Measurements from ENCODE around the gene ZNF91.

The ZNF91 gene

GRCh38 chr19:23393121-23393520, 2.1 kb downstream of the ZNF91 start:
- TF ChIP-seq SIN3A (IDR thresholded peaks at IDR 0.05; ENCODE audit: borderline replicate concordance, insufficient read depth, low read length): no peak
- no peak for TF ChIP-seq FOXP2 (optimal IDR thresholded peaks at IDR 0.05; ENCODE audit: borderline replicate concordance, extremely low read depth, extremely low read length, insufficient read depth)
- TF ChIP-seq, protein P1, sequence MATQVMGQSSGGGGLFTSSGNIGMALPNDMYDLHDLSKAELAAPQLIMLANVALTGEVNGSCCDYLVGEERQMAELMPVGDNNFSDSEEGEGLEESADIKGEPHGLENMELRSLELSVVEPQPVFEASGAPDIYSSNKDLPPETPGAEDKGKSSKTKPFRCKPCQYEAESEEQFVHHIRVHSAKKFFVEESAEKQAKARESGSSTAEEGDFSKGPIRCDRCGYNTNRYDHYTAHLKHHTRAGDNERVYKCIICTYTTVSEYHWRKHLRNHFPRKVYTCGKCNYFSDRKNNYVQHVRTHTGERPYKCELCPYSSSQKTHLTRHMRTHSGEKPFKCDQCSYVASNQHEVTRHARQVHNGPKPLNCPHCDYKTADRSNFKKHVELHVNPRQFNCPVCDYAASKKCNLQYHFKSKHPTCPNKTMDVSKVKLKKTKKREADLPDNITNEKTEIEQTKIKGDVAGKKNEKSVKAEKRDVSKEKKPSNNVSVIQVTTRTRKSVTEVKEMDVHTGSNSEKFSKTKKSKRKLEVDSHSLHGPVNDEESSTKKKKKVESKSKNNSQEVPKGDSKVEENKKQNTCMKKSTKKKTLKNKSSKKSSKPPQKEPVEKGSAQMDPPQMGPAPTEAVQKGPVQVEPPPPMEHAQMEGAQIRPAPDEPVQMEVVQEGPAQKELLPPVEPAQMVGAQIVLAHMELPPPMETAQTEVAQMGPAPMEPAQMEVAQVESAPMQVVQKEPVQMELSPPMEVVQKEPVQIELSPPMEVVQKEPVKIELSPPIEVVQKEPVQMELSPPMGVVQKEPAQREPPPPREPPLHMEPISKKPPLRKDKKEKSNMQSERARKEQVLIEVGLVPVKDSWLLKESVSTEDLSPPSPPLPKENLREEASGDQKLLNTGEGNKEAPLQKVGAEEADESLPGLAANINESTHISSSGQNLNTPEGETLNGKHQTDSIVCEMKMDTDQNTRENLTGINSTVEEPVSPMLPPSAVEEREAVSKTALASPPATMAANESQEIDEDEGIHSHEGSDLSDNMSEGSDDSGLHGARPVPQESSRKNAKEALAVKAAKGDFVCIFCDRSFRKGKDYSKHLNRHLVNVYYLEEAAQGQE (IDR thresholded peaks at IDR 0.05; ENCODE audit: insufficient read depth in 1 of 2, low read depth in 2 of 2, low read length in 2 of 2): no peak
- TF ChIP-seq POLR2AphosphoS5 (IDR thresholded peaks at IDR 0.05; ENCODE audit: low read depth, low read length): no peak
- TF ChIP-seq TAF1 (IDR thresholded peaks at IDR 0.05; ENCODE audit: borderline replicate concordance, insufficient read depth, low read length): no peak

- TF ChIP-seq SIN3A (IDR thresholded peaks at IDR 0.05; ENCODE audit: borderline replicate concordance, insufficient read depth, low read length): no peak
Measured at GRCh38 chr19:23391236-23391635, 4.0 kb downstream of the ZNF91 start.

GRCh38 chr19:23385404-23385803, 9.9 kb downstream of the ZNF91 start:
- TF ChIP-seq FOXP2 (optimal IDR thresholded peaks at IDR 0.05; ENCODE audit: borderline replicate concordance, extremely low read depth, extremely low read length, insufficient read depth) (no peak), TAF1 (IDR thresholded peaks at IDR 0.05; ENCODE audit: borderline replicate concordance, insufficient read depth, low read length) (no peak), SIN3A (IDR thresholded peaks at IDR 0.05; ENCODE audit: borderline replicate concordance, insufficient read depth, low read length) (no peak), POLR2AphosphoS5 (IDR thresholded peaks at IDR 0.05; ENCODE audit: low read depth, low read length) (no peak)
- TF ChIP-seq, protein P1 (IDR thresholded peaks at IDR 0.05; ENCODE audit: insufficient read depth in 1 of 2, low read depth in 2 of 2, low read length in 2 of 2): no peak

- no peak for TF ChIP-seq FOXP2 (optimal IDR thresholded peaks at IDR 0.05; ENCODE audit: borderline replicate concordance, extremely low read depth, extremely low read length, insufficient read depth)
- TF ChIP-seq TAF1 (IDR thresholded peaks at IDR 0.05; ENCODE audit: borderline replicate concordance, insufficient read depth, low read length): no peak
Measured at GRCh38 chr19:23384858-23385257, 10.4 kb downstream of the ZNF91 start.

GRCh38 chr19:23384166-23384565, 11.1 kb downstream of the ZNF91 start:
- TF ChIP-seq POLR2AphosphoS5 (IDR thresholded peaks at IDR 0.05; ENCODE audit: low read depth, low read length) (no peak), FOXP2 (optimal IDR thresholded peaks at IDR 0.05; ENCODE audit: borderline replicate concordance, extremely low read depth, extremely low read length, insufficient read depth) (no peak), SIN3A (IDR thresholded peaks at IDR 0.05; ENCODE audit: borderline replicate concordance, insufficient read depth, low read length) (no peak), TAF1 (IDR thresholded peaks at IDR 0.05; ENCODE audit: borderline replicate concordance, insufficient read depth, low read length) (no peak)
- TF ChIP-seq, protein P1 (IDR thresholded peaks at IDR 0.05; ENCODE audit: insufficient read depth in 1 of 2, low read depth in 2 of 2, low read length in 2 of 2): no peak

DNA sequence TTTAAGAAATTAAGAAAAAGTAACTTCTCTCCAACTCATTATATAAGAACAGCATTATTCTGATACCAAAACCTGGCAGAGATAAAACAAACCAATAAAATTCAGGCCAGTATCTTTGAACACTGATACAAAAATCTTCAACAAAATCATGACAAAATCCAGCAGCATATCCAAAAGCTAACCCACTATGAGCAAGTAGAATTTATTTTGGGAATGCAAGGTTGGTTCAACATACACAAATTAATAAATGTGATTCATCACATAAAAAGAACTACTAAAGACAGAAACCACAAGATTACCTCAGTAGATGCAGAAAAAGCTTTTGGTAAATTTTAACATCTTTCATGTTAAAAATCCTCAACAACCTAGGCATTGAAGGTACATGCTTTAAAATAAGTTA, 12.3 kb downstream of the ZNF91 start:
- TF ChIP-seq POLR2AphosphoS5 (IDR thresholded peaks at IDR 0.05; ENCODE audit: low read depth, low read length) (no peak), FOXP2 (optimal IDR thresholded peaks at IDR 0.05; ENCODE audit: borderline replicate concordance, extremely low read depth, extremely low read length, insufficient read depth) (no peak), SIN3A (IDR thresholded peaks at IDR 0.05; ENCODE audit: borderline replicate concordance, insufficient read depth, low read length) (no peak), TAF1 (IDR thresholded peaks at IDR 0.05; ENCODE audit: borderline replicate concordance, insufficient read depth, low read length) (no peak)
- TF ChIP-seq, protein P1 (IDR thresholded peaks at IDR 0.05; ENCODE audit: insufficient read depth in 1 of 2, low read depth in 2 of 2, low read length in 2 of 2): no peak

Data from PFSK-1 (cell line).